Fibroblast of pulmonary artery (primary cell): ENCODE results near the gene WNT3A.

Experiments
- DNase-seq: peaks from one replicate; pipeline ENCODE4 v3.0.0-alpha.2; 2010; ENCODE audit warnings: low read depth
- H3K4me3 ChIP-seq: replicated peaks from 2 replicates; pipeline ENCODE4 v1.5.1; 2011; ENCODE audit warnings: low read depth, mild to moderate bottlenecking, control low read depth, low read length, moderate library complexity
- TF ChIP-seq, protein P1 (sequence below): IDR thresholded peaks from 2 replicates; pipeline ENCODE4 v1.5.1; 2011; ENCODE audit warnings: mild to moderate bottlenecking, control low read depth, low read length, inconsistent platforms; ENCODE audit errors: missing control alignments

Gene WNT3A

GRCh38 chr1:228064741-228065542 lies 58.1 kb downstream of the WNT3A start:
- DNase-seq: no peak
- H3K4me3 ChIP-seq: no peak overlapping the region
- TF ChIP-seq, protein P1, sequence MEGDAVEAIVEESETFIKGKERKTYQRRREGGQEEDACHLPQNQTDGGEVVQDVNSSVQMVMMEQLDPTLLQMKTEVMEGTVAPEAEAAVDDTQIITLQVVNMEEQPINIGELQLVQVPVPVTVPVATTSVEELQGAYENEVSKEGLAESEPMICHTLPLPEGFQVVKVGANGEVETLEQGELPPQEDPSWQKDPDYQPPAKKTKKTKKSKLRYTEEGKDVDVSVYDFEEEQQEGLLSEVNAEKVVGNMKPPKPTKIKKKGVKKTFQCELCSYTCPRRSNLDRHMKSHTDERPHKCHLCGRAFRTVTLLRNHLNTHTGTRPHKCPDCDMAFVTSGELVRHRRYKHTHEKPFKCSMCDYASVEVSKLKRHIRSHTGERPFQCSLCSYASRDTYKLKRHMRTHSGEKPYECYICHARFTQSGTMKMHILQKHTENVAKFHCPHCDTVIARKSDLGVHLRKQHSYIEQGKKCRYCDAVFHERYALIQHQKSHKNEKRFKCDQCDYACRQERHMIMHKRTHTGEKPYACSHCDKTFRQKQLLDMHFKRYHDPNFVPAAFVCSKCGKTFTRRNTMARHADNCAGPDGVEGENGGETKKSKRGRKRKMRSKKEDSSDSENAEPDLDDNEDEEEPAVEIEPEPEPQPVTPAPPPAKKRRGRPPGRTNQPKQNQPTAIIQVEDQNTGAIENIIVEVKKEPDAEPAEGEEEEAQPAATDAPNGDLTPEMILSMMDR: no peak

- TF ChIP-seq, protein P1: no peak
- no peak for DNase-seq
- no peak overlapping the region for H3K4me3 ChIP-seq
These were observed 58.9 kb downstream of the WNT3A start for GRCh38 chr1:228065543-228066347.

DNA sequence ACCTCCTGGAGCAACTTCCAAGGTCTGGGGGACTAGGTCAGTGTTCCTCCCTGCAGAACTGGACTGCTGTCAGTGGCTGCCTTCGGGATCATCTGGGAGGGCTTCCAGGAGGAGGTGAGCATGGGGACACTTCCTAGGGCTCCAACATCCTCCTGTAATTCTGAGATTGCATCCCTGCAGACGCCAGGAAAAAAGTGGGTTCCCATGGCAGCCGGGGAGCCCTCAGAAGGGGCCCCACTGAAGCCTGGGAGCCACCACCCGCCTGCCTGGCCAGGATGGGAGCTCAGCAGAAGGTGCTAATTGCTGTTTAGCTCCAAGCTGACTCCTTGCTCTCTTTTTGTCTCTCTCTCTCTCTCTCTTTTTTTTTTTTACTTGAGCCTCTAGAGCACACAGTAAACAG lies 59.6 kb downstream of the WNT3A start:
- no peak for DNase-seq
- TF ChIP-seq, protein P1: no peak
- H3K4me3 ChIP-seq: no peak overlapping the region

GRCh38 chr1:228066891-228067654 lies 60.3 kb downstream of the WNT3A start:
- TF ChIP-seq, protein P1: no peak
- no peak overlapping the region for H3K4me3 ChIP-seq
- no peak for DNase-seq

DNA sequence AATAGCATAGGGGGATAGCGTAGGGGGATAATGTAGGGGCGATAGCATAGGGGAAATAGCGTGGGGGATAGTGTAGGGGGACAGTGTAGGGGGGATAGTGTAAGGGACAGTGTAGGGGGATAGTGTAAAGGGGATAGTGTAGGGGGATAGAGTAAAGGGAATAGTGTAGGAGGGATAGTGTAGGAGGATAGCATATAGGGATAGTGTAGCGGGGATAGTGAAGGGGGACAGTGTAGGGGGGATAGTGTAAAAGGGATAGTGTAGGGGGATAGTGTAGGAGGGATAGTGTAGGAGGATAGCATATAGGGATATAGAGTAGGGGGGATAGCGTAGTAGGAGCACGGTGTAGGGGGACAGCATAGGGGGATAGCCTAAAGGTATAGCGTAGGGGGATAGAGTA lies 61.6 kb downstream of the WNT3A start:
- H3K4me3 ChIP-seq: no peak overlapping the region
- TF ChIP-seq, protein P1: no peak
- no peak for DNase-seq

DNA sequence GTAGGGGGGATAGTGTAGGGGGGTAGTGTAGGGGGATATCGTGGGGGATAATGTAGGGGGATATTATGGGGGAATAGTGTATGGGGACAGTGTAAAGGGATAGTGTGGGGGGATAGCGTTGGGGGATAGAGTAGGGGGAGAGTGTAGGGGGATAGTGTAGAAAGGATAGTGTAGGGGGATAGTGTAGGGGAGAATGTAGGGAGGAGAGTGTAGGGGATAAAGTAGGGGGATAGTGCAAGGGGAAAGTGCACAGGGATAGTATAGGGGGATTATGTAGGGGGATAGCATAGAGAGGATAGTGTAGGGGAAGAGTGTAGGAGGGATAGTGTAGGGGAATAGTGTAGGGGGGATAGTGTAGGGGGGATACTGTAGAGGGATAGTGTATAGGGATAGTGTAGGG lies 63.4 kb downstream of the WNT3A start:
- DNase-seq: no peak
- no peak overlapping the region for H3K4me3 ChIP-seq
- TF ChIP-seq, protein P1: no peak
